ENCODE results near the gene GBP4.
"Not testable (repeated sequence)": the region's sequence is repeated elsewhere in the genome, so short reads cannot be mapped to it uniquely, and the experiment has no call there.

Gene GBP4, protein sequence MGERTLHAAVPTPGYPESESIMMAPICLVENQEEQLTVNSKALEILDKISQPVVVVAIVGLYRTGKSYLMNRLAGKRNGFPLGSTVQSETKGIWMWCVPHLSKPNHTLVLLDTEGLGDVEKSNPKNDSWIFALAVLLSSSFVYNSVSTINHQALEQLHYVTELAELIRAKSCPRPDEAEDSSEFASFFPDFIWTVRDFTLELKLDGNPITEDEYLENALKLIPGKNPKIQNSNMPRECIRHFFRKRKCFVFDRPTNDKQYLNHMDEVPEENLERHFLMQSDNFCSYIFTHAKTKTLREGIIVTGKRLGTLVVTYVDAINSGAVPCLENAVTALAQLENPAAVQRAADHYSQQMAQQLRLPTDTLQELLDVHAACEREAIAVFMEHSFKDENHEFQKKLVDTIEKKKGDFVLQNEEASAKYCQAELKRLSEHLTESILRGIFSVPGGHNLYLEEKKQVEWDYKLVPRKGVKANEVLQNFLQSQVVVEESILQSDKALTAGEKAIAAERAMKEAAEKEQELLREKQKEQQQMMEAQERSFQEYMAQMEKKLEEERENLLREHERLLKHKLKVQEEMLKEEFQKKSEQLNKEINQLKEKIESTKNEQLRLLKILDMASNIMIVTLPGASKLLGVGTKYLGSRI

GRCh38 chr1:89198491-89199072 lies at the start of gene GBP4:
Gene GBP4 (minus strand): TSS chr1:89198942. CDS start chr1:89198834, 108 bp downstream.
- DNase-seq = peak; percentile 50

DNA sequence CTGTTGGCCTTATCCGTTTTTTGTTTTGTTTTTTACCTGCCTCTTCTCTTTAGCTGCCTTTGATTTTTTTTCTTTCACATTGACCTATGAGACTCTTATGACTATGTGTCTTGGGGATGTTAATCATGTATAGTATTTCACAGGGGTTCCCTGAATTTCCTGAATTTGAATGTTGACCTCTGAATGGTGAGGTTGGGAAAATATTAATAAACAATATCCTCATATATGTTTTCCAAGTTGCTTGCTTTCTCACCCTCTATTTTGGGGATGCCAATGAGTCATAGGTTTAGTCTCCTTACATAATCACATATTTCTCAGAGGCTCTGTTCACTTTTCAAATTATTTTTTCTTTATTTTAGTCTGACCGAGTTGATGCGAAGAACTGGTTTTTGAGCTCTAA lies 44.3 kb upstream of the GBP4 start:
- DNase-seq = no peak

GRCh38 chr1:89221341-89221740 lies 22.6 kb upstream of the GBP4 start:
- no peak for DNase-seq

- not testable (repeated sequence) for DNase-seq
These were observed 21.1 kb upstream of the GBP4 start for GRCh38 chr1:89219851-89220250.

DNA sequence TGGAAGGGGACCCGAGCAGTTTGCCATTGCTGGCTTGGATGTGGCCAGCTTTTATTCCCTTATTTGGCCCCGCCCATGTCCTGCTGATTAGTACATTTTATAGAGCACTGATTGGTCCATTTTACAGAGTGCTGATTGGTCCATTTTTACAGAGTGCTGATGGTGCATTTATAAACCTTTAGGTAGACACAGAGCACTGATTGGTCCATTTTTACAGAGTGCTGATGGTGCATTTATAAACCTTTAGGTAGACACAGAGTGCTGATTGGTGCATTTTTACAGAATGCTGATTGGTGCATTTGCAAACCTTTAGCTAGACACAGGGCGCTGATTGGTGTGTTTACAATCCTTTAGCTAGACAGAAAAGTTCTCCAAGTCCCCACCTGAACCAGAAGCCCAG lies 20.2 kb upstream of the GBP4 start:
- not testable (repeated sequence) for DNase-seq

DNA sequence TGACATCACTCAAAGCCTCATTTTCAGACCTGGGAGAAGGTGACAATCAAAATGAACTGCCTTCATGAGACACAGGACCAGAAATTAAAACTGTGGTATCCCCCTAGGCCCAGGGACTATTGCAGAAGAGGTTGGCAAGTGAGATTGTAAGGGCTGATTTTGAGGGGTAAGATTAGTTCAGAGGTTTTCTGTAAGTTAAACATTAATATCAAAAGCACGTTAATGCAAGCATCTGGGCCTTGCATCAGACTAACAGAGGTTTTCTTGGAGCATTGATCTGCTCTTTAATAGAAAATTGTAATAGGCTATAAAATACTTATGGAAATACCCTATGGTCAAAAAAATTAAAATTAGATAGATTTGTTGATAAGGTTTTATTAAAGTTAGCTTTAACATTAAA lies 14.6 kb upstream of the GBP4 start:
- DNase-seq = no peak

GRCh38 chr1:89211035-89211634 lies 12.4 kb upstream of the GBP4 start:
- no peak for DNase-seq

DNA sequence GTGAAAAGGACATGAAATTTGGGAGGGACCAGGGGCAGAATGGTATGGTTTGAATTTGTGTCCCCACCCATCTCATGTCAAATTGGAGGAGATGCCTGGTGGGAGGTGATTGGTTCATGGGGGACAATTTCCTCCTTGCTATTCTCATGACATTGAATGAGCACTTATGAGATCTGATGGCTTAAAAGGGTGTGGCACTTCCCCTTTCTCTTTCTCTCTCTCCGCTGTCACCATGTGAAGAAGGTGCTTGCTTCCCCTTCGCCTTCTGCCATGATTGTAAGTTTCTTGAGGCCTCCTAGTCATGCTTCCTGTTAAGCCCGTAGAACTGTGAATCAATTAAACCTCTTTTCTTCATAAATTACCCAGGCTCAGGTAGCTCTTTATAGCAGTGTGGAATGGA lies 7.6 kb upstream of the GBP4 start:
- DNase-seq = no peak

DNA sequence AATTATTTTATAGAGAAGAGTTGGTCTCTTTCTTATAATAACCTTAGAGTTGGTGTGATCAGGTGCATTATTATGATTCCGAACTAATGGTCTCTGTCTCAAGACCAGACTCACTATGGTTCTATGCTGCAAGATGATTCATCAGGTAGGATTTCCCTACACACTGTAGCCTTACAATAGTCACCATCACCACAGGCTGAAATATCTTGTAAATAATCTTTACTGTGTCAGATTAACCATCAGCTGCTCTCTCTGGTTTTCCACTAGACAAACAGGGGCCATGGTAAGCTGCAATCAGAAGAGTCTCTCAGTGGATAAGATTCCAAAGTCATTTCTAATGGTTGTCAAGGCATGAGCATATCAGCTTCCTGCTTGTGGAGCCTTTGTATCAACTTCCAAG lies 4.4 kb upstream of the GBP4 start:
- DNase-seq = no peak

DNA sequence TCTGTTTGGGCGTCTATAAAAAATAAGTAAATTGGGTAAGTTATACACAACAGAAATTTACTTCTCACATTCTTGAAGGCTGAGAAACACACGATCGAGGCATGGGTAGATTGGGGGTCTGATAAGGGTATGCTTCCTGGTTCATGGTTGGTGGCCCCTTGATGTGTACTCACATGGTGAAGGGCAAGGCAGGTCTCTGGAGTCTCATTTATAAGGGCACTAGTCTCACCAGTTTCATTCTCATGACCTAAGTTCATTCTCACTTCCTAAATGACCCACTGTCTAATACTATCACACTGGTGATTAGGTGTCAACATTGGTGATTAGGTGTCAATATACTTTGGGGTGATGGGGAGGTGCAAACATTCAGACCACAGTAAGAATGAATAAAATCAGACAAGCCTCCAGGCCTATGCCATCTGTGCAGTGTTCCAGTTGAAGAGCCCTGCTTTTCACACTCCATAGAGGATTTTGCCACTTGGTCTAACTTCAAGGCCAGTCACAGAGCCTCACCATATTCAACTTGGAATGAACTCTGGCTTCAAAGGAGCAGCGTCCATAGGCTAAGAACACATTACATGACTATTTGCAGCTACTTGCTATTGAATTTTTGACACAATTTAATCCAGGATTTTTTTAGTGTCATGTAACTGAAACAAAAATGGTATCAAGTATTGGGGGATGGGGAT lies 2.5 kb upstream of the GBP4 start:
- DNase-seq = no peak

DNA sequence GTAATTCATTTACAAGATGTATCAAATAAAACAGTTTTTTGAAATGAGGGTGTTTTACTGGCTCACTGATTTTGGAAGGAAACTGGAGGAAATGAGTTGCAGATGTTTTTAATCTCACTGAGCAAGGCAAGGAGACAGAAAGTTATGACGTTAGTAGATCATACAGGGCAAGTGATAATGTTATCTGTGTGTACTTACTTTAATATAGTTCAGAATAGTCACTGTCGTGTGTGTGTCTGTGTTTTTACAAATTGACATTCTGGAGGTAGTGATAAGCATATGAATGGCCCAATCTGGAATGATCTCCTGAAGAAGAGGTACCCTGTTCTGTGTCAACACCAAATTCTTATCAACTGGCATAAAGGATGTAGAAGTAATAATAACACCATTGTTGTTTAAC lies 1.9 kb upstream of the GBP4 start:
- DNase-seq = no peak

DNA sequence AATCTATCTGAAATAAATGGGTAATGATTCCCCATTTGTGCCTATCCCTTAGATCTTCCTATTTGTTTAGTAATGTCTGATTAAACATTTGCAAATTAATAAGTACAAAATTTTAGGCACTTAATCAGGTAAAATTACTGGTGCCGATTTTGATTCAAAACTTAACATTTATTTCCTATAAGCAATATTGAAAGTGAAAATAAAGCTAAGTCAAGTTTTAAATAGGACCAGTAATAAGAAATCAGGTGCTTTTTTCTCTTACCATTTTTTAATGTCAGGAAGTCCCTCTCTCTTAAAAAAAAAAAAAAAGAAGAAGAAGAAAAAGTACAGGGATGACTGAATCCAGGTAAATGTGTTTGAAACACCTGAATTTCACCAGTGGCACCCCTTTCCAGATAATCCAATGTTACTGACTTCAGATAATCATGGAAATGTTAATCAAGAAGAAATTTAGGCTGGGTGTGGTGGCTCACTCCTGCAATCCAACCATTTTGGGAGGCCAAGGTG lies 836 bp upstream of the GBP4 start:
- DNase-seq = no peak

DNA sequence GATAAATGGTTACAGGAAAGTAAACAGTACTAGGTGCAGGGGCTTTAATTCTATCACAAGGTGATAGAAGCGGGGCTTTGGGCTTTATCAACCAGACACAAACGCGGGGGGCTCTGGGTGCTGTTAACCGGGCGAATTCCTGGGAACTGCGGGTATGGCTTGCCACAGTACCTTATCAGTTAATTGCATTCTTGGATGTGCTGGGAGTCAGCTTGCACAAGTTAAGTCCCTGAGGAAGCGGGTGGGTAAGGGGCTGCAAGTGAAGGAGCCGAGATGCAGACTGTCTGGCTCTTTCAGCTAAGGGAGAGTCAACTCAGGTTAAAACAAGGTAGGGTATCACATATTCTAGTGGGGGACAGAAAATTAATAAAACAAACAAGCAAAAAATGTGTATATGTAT lies 661 bp downstream of the GBP4 start:
- no peak for DNase-seq

- DNase-seq = no peak
These were observed 3.3 kb downstream of the GBP4 start for GRCh38 chr1:89195476-89195875.

DNA sequence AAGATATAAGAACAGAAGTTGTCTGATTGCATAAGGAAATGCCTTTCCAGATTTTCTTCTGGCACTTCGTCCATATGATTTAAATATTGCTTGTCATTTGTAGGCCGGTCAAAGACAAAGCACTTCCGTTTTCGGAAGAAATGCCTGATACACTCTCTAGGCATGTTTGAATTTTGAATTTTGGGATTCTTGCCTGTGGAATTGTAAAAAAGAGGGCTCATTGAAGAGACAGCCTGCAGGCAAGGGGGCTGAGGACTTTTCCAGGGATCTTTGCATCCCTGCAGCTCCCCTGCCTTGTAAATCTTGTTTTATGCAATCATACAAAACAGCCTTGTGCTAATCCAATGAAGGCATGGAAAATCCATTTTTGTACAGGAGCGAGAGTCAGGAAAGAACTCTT lies 7.4 kb downstream of the GBP4 start:
- no peak for DNase-seq

DNA sequence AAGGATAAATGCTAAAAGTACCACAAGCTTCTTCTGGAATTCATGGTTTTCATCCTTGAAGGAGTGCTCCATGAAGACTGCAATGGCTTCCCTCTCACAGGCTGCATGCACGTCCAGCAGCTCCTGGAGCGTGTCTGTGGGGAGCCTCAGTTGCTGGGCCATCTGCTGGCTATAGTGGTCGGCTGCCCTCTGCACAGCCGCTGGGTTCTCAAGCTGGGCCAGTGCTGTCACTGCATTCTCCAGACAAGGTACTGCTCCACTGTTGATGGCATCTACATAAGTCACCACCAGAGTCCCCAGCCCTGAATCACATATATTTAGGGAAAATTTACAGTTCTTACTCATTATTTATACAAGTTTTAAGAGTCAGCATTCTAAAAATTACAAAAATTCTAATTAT lies 8.7 kb downstream of the GBP4 start:
- no peak for DNase-seq

- DNase-seq = no peak
These were observed 19.4 kb downstream of the GBP4 start for GRCh38 chr1:89179343-89179742.

GRCh38 chr1:89176971-89177370 lies 21.8 kb downstream of the GBP4 start:
- no peak for DNase-seq

DNA sequence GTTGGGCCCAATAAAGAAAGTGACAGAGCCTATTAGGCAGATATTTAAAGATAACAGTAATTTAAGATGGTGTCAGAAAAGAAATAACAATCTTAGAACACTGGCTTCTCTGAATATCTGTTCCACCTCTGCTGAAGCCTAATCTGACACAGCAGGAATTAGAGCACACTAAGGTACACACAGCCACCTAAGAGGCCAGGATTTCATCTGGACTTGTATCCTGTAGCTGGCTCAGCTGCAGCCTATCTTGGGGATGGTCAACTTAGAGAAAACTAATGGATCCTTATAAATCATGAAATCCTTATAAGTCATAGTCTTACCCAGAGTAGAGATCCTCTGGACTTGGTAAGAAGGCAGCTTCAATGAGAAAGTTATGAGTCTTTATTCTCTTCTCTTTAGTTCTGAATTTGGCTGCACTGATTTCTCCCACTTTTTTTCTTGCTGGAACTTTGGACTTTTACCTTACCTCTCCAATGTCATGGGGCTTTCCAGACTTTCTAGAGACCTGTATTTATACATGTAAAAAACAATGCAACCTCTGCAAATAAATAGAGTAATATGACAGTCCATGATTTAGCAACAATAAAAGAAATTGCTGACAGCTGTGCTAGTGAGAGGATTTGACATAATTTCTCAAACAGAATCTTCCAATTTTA lies 23.0 kb downstream of the GBP4 start, which contains the start of gene GBP7:
Gene GBP7, minus strand, starts transcription at position 403 of the 656 bp plus-strand sequence. CDS start 4,068 bp downstream, outside the sequence.
- no peak for DNase-seq

GRCh38 chr1:89174491-89174890 lies 24.3 kb downstream of the GBP4 start:
- no peak for DNase-seq

- DNase-seq = no peak
These were observed 26.1 kb downstream of the GBP4 start for GRCh38 chr1:89172468-89173143.

DNA sequence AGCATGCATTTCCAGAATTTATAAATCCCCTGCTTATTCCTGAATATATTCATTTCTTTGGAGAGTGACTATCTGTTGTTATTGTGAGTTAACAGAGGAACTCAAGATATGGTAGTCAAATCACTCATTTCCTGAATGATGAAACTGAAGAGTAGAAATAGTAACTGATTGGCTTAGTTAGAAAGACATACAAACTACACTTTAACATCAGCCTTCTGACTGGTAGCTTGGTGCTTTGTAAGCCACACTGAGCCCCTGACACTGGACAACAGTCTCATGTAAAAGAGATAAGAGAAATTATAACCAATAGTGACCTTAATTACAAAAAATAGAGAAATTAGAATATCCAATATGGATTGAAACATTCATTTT lies 27.7 kb downstream of the GBP4 start:
- DNase-seq = no peak

Measured in stimulated activated CD4-positive, alpha-beta T cell treated with anti-CD3 and anti-CD28 coated beads, Interleukin-4, amount 100 ng/mL, for 1 hour (primary cell).